PFSK-1 (cell line): ENCODE measurements around the gene SLC12A6.

Experiments
- POLR2AphosphoS5 ChIP-seq: IDR thresholded peaks from 2 replicates; pipeline ENCODE4 v1.6.1; 2012; ENCODE audit warnings: low read depth, mild to moderate bottlenecking, control low read depth, low read length, moderate library complexity
- SIN3A ChIP-seq: IDR thresholded peaks from 2 replicates; pipeline ENCODE4 v1.6.1; 2012; ENCODE audit warnings: mild to moderate bottlenecking, low read length, moderate library complexity, borderline replicate concordance; ENCODE audit not compliant: insufficient read depth
- TAF1 ChIP-seq: IDR thresholded peaks from 2 replicates; pipeline ENCODE4 v1.6.1; 2012; ENCODE audit warnings: low read length, control low read depth, borderline replicate concordance; ENCODE audit not compliant: insufficient read depth

DNA sequence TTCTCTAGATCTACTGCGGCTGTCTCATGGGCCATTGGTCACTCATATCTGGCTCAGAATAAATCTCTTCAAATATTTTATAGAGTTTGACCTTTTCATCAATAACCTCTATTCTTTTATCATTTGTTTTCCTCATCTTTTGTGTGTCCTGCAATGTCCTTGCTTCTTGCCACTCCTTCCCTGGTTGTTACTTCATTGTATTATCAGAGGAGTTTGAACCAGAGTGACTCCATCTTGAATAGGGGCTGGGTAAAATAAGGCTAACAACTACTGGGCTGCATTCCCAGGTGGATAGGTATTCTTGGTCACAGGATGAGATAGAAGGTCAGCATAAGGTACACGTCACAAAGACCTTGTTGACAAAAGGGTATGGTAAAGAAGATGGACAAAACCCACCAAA, 39.3 kb upstream of the SLC12A6 start:
- TF ChIP-seq POLR2AphosphoS5 (no peak), TAF1 (no peak), SIN3A (no peak)
